K562 (cell line): ENCODE results near the gene GDF9.

Experiments
- EZH2 ChIP-seq: IDR thresholded peaks from 2 replicates; pipeline ENCODE4 v1.6.1; 2012; ENCODE audit warnings: low read depth, mild to moderate bottlenecking, inconsistent platforms, low read length, borderline replicate concordance
- HNRNPUL1 ChIP-seq: fragments of 200-400 bp; formaldehyde crosslinking; IDR thresholded peaks from 2 replicates; pipeline ENCODE4 v1.6.1; 2017; ENCODE audit warnings: low read length
- ZNF354B ChIP-seq: fragments of 250-450 bp; sonication (Bioruptor Pico); IDR thresholded peaks from 2 replicates; pipeline ENCODE4 v1.4.0; 2020

- TF ChIP-seq EZH2 (no peak), ZNF354B (CRISPR knock-in tag) (no peak), HNRNPUL1 (no peak)
Measured at GRCh38 chr5:132826424-132827082, 39.7 kb downstream of the GDF9 start.
